Stimulated activated CD4-positive, alpha-beta T cell treated with anti-CD3 and anti-CD28 coated beads, Interleukin-2, amount 100 ng/mL, for 48 hours (primary cell): ENCODE results near the gene TCF7L2.

Experiments
- DNase-seq, 2 donors: peaks; one replicate each; pipeline ENCODE4 v3.0.0-alpha.2; 2020

TCF7L2 gene

DNA sequence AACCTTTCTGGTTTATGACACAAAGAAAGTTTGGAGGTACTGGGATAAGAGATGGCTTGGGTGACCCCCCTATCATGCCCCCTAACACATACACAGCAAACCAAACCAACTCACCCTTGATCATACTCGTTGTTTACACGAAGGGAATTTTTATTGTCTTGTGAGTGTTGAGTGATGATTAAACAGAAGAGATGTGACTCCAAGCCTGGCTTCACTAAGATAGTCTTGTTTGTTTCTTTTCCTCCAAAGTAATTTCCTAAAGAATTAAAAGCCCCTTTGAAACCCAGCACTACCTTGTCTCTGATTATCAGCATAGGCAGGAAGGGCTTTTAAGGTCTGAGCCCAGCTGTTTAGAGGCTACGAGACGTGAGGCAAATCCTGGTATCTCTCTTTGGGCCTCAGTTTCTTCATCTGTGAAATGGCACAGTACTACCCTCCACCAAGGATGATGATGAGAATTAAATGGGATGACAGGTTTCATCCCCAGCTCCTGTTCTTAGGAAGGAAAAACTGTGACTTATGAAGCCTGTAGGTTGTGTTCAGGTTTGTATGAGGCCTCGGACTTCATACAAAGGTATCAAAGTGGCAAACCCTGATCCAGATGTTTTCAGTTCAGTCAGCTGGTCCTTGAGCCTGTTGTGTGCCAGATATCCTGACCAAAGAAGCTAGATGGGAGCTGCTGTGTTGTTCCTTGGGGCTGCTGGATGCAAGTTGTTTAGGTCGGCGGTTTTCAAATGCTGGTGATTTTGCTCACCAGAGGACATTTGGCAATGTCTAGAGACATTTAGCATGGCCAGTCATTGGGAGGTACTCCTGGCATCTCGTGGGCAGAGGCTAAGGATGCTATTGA, 51.8 kb downstream of the TCF7L2 start:
- DNase-seq: no peak

DNA sequence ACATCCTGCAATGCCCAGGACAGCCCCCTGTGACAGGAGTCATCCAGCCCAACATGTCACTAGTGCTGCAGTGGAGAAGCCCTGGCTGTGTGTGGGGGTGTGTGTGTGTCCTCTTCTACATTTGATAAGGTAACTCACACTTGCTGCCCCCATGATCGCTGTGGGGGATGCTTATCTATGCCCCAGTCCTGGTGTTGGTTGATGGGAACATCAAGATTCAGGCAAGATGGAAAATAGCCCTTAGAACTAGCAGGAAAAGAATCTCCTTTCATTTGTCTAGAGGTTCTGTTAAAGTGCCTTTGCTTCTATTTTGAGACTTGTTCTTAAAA, 52.4 kb downstream of the TCF7L2 start:
- DNase-seq: no peak

DNA sequence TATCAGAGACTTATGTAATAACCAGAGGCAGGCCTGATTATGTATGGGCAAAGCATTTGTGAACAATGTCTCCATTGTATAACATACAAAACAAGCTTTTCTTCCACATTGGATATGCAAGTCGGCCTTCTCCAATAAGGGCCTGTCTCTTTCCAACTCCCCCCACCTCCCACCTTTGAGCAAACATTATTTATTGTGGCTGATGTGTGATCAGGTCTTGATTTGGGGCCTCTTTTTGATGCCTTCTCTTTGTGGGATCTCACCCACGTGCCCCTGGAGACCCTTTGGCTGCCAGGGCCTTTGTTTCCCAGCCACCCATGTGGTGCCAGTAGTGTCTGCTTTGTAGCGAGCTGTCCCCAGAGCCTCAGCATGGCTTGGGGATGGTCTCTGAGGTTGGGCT, 53.0 kb downstream of the TCF7L2 start:
- DNase-seq: no peak

DNA sequence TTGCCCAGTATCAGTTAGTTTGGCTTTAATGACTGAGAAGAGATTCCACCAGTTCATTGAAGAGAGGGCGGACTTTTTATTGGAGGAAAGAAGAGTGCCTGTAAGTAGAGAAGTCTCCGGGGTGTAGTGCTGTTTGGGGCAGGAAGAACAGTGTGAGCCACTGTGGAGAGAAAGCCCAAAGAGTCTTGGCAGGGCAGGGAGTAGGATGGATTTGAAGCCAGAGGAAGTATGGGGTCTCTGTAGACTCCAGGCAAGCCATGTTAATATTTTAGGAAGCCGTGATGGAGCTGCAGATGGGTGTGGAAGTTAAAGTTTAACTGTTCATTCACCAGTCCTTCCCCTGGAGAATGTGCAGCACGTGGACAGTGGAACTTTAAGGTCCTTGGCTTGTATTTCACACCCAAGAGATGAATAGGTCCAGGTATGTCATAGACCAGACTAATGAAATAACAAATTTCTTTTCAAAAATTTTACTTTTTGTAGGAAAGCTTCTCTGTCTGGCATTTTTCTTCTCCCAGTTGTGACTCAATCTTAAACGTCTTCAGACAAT, 54.1 kb downstream of the TCF7L2 start:
- DNase-seq: no peak

DNA sequence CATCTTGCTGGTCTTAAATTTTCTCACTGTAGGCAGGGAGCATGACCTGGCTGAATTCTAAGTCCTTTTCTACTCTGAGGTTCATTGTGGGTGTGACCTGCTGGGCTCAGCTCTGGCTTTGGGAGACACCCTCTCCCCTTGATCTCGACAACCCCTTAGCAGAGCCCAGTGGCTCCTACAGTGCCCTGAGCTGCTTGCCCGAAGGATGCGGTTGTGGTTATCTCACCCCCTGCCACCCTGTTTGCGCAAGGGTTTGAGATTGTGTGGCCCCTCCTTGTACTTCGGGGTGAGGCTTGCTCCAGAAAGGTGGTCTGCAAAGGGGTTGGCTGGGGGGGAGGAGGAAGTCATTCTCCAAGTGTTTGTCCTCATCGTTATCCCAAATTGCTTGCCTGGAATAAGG, 55.3 kb downstream of the TCF7L2 start:
- DNase-seq: no peak

DNA sequence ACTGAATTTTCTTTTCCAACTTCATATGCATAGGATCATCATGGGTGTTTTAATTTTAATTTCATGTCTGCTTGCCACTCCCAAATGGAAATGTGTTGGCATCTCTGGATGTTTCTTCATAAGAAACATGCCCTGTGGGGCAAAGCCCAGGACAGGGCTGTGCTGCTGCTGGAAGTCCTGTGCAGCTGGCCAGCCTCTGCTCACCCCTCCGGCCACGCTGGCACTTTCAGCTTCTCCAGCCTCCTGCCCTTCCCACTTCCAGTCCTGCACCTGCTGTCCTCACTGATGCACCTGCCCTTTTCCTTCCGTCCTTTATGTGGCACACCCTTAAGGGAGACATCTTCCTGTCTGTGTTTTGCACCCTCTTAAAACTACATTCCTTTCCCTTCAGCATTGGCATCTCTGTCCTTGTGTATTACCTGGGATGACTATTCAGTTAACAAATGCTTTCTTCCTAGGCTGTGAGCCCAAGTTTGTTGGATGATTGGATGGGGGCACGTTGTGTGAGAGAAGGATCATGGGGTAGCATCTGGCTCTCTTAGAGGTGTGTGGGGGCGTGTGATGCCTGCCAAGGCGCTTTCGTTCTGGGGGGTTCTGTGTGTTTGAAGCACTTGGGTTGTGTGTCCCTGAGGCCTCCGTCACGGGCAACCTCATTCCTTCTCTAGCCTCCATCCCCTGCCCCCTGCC, 56.8 kb downstream of the TCF7L2 start:
- DNase-seq: no peak

DNA sequence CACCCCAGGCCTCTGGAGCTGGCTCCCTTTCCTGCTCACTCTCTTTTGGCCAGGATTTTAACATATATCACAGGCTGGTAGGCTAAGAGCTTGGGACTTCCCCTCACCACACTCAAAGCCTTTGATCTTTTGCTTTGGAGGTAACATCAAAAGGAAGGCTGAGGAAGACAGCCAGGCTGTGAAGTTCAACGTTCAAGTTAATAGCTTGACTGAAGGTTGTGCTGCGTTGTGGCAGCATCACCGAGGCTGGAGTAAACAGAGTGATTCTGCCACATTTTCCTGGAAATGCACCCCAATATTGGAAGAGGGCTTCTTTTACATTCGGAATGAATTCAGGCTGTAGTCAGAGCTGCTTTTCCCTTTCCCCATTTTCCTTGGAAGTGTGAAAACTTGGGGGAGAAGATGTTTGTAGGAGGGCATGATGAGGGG, 57.3 kb downstream of the TCF7L2 start:
- DNase-seq: peak in 1 of 2 donors; percentile 10

DNA sequence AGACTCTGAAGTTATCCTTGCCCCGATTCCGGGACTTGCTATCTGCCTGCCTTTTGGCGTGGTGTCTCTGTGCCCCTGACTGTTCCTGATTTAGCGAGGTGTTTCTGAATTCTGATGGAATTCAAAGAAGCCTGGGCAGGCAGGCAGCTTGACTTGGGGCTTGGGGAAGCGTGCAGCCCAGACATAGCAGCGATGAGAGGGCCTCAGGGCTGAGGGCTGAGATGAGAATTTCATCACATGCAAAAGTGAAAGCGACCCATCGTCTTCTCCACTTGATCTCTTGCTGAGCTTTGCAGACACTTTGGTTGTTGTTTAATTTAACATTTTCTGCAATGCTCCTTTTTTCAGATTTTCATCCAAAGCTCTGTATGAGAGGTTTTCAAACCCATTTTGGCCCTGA, 57.8 kb downstream of the TCF7L2 start:
- no peak for DNase-seq

DNA sequence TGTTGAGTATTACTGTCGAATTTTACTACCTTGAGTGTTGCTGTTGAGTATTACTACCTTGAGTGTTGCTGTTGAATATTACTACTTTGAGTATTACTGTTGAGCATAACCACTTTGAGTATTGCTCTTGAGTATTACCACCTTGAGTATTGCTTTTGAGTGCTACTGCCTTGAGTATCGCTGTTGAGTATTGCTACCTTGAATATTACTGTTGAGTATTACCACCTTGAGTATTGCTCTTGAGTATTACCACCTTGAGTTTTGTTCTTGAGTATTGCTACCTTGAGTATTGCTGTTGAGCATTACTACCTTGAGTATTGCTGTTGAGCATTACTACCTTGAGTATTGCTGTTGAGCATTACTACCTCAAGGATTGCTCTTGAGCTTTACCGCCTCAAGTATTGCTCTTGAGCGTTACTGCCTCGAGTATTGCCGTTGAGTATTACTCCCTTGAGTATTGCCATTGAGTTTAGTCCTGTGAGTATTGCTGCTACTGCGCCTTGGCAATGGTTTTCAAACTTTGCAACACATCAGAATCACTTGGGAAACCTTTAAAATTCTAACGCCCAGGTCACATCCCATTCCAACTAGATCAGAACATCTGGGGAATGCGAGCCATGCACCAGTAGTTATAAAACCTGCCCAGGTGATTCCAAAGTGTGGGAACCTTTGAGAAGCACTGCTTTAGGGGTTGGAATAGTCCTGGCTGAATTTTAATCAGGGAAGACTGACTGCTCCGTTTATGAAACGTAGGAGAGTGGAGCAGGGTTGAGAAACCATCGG, 61.7 kb downstream of the TCF7L2 start:
- no peak for DNase-seq

DNA sequence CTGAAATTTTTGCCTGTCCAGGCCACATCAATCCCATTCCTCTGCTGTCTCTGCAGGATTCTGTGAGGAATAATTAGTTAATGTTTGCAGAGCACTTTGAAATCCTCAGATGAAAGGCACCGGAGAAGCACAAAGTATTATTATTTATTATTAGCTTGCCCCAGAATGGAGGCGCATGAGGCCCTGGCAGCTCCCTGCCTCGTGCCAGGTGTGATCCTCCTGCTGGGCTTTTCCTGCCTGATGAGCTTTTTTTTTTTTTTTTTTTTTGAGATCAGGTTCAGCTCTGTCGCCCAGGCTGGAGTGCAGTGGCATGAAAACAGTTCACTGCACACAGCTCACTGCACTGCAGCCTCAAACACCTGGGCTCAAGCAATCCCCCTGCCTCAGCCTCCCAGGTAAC, 65.2 kb downstream of the TCF7L2 start:
- DNase-seq: no peak

DNA sequence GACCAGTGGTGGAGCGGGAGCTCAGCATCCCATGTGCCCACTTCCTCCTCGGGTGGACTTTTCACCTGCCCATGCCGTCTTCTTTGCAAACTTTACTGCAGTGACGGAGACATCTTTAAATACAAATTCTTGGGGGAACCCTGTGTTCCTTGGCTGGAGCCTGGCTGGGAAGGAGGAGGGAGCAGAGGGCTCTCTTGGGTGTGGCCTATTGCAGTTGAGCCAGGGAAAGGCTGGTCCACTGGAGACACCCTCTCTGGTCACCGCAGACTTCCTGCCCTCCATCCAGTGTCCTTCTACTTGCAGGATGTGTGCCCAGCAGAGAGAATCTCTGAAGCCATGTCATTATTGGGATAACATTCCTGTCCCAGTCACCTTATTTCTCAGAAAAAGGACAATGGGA, 67.3 kb downstream of the TCF7L2 start:
- DNase-seq: no peak

DNA sequence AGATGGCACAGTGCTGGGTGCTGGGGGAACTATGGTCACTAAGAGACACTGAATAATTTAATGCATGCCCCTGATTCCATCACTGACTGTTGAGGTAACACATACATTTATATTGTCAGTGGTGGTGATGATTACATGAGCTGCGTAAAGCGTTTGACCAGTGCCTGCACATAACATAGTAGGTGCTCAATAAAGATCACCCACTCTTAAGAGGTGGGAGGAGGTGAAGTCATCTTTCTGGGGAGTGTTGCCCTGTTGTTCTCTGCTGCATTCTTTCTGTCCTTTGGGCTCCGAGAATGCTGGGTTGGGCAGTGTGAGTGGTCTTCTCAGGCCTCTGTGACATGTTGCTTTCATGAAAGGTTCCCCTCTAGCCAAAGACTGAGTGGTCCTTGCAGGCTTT, 68.0 kb downstream of the TCF7L2 start:
- DNase-seq: no peak

DNA sequence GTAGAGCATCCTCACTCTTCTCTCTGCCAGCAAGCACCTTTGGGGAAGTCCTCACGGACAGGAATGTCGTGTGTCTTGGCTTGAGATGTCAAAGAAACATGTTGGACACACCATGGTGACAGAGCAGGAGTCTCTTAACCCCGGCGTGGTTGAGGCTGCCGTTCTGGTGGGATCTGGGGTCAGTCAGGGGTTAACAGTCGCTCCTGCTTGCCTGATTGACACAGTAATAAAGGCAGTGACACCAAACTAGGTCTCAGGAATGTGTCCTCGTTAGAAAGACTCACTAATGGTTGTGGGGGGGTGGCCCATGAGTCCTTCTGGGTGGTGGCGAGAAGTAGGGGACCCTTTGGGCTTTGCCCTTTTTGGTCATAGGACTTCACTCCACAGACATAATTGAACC, 69.0 kb downstream of the TCF7L2 start:
- DNase-seq: no peak

DNA sequence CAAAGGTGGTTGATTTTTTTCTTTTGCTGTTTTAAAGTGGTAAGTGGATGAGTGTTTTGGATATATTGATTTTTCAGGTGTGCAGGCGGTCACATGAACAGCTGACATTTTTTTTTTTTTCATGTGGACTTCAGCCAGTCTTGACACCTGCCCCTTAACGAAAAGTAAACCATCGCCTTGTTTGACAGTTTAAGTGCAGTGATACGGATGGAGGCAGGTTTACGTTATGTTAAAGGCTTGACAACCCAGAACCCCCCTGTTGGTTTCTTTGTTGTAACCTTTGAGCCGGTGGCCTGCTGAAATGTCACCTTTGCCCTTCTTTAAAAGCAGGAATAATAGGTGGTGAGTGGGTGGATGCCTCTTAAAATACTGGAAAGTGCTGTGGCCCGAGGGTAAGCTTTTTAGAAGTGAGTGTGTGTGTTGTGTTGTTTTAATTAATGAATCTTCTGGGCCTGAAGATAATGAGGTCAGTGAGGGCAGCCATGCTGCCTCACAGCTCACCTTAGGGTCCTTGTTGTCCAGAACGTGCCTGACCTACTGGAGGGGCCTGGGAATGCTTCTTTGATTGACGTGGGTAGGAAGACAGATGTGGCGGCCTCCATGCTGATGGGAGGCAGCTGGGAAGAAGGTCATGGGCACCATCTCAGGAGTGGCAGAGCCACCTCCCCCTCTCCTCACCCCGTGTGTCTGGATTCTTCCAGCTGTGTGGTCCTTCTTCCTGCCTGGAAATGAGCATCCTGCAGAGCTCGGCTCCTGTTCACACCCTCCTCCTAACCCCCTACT, 69.8 kb downstream of the TCF7L2 start:
- DNase-seq: no peak

DNA sequence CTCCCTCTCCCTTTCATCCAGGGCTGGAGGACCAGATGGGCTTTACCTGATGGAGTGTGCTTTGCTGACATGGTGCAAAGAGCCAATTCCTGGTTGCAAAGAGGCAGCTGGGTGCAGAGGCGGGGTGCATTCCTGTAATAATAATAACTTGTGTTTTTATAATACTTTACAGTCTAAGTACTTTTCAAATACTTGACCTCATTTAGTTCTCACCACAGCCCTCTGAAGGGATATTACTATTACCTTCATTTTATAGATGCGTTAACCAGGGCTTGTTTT, 70.4 kb downstream of the TCF7L2 start:
- DNase-seq: no peak

DNA sequence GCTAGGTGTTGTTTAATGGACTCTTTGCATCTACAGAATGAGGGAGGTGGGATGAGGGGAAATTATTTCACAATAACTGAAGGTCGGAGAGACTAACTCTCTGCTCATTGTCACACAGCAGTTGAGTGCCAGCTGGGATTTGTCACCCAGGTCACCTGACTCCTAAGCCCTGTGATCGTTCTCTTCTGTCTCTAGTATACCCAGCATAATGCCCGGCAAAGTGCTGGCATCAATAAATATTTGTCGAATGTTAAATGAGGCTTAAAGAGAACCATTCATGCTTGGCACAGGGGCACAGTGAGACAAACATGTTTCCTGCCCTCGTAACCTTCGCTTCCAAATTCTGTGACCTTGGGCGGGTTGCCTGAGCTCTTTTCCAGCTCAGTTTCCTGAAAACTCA, 70.8 kb downstream of the TCF7L2 start:
- DNase-seq: no peak

DNA sequence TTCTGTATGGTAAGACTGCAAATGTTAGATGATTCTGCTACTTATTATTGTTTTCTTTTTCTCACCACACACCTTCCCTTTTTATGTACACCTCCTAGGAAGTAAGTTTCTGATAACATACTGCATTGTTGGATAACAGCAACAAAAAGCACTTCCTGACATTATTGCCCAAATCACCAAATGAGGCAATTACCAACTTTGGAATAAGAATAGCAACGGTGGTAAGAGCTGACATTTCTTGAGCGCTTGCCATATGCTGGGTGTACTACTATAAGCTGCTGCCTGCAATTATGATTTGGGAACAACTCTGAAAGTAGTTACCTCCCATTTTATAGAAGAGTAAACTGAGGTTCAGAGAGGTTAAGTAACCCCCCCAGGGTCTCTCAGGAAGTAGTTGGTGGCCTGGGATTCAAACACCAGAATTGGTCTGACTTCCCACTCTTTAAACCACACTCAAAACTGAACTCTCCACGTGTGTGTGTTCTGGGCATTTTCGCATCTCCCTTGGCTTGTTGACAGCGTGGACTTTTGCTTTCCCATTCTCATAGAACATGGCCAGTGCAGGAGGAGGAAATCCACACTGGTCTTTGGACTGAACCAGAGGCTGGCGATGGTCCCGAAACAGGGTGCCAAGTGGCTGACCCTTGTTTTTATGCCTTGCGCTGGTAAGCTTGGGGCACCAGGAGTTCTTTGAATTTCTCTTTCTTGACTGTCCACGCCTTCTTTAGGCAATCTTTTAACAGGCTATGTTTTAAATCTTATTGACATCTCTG, 71.4 kb downstream of the TCF7L2 start:
- DNase-seq: no peak

DNA sequence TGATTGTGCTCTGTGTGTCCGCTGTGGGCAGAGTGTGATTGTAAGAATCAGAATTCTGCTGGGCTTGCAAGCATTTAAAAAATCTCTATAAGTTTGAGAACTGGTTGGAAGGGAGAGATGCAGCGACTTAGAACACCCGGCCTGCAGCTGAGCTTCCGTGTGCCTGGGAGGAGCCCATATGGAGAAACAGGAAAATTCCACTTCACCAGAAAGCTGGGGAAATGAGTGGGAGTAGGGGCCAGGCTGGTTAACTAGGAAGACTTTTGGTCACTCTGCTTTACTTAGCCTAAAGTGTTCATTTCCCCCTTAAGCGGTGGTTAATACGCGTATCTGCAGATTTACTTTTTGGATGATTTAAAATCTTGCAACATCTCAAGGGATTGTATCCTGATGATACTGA, 72.2 kb downstream of the TCF7L2 start:
- no peak for DNase-seq

DNA sequence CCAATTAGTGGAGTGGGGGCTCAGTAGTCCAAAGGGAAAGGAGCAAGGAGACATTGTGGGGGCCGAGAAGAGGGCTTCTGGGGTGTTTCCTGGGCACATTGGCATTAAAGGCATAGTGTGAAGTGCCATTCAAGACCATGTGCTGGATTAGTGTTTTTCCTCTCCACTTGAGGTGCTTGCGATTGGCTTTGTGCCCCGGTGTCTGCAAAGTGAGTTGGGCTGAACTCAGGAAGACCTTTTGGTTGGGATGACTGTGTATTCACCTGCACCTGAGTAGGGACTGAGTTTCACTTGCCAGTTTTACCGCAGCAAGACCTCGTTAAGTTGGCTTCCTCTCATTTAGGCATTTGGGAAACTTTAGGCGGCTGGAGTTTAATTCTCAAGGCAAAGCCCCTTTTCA, 73.0 kb downstream of the TCF7L2 start:
- no peak for DNase-seq

DNA sequence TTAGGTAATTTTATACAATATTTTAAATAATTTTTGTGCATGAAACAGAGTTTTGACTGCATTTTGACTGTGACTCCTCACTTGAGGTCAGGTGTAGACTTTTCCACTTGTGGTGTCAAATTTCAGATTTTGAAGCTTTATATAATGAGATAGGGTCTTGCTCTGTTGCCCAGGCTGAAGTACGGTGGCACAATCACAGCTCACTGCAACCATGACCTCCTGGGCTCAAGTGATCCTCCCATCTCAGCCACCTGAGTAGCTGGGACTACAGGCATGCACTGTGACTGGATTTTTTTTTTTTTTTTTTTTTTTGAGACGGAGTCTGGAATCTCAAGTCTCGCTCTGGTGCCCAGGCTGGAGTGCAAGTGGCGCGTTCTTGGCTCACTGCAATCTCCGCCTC, 74.9 kb downstream of the TCF7L2 start:
- DNase-seq: no peak

DNA sequence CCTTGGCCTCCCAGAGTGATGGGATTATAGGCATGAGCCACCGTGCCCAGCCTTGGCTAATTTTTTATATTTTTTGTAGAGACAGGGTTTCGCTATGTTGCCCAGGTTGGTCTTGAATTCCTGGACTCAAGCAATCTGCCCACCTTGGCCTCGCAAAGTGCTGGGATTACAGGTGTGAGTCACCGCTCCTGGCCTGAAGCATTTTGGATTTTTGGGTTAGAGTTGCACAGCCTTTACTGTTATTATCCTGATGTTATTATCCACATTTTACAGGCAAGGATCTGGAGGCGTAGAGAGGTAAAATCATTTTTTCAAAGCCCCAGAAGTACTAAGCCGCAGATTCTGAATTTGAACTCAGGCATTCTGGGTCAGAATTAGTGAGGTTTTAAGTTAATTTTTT, 75.4 kb downstream of the TCF7L2 start:
- no peak for DNase-seq

DNA sequence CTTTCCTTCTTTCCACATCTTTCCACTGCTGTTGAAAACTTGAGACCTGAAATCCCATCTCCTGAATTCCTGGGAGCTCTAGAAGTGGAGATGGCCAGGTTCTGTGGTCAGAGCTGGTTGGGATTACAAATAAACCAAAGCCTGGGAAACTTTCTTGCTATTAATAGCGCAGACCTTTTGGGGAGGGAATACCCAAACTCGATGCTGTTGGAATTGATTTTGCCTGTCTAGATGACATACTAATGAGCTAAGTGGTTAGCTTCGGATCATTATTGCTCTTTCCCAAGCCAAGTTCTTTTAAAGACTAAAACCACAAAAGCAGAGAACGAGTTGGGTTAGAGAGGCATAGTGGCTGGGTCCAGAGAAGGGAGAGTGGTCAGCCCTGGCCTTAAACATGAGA, 76.6 kb downstream of the TCF7L2 start:
- no peak for DNase-seq
